K562 (cell line): ENCODE results near the gene TRIM71. TPM values are rescaled to one million over a fixed set of nuclear protein-coding genes. Genes with fewer than 3 reads are reported as not detected.

Source experiments
- ATAC-seq: fragments of 200-7000 bp; cut with Tn5 transposase; 3 replicates; pipeline ENCODE4 v1.9.1; 2020; ENCODE audit warnings: moderate library complexity
- BruUV-seq: library from RNA; stranded (reverse); fragments of 400-500 nt; replicated peaks from 2 replicates; lab custom pipeline; 2021; lab: Mats Ljungman, UMichigan
- CTCF ChIA-PET: fragments of 300-600 bp; formaldehyde crosslinking; extraction: SDS; loops from one replicate; lab custom pipeline; 2021; ENCODE audit warnings: low intra/inter-chr PET ratio; lab: Yijun Ruan, JAX
- POLR2A ChIA-PET: fragments of 300-600, 350-650 bp; sonication (Branson Sonifier 250); formaldehyde crosslinking; extraction: SDS; loops from one replicate; lab custom pipeline; 2021; ENCODE audit warnings: antibody characterized with exemption, inconsistent platforms; lab: Yijun Ruan, JAX
- DNase-seq, 4 experiments: peaks; one replicate each; pipeline versions ENCODE4 v3.0.0 to v3.0.0-alpha.2; 2011 to 2018; ENCODE audit warnings: low spot score in 3 of 4, mixed read lengths in 3 of 4; ENCODE audit errors: extremely low read depth in 1 of 4
- FAIRE-seq: peaks from 2 replicates; lab custom pipeline; 2011; peaks lifted over from hg19 to GRCh38; lab: Jason Lieb, UNC
- H2AFZ ChIP-seq: 2 replicates; pipeline ENCODE4 v1.6.0; 2011; ENCODE audit warnings: low read depth, low read length, control low read depth, inconsistent platforms
- H3K27ac ChIP-seq: fragments of 200-600 bp; 3 replicates; pipeline ENCODE4 v1.8.0; 2011; ENCODE audit warnings: low read depth, mild to moderate bottlenecking, control low read depth, inconsistent platforms, low read length, moderate library complexity, mixed read lengths; ENCODE audit errors: extremely low read depth
- H3K27me3 ChIP-seq, 2 experiments: fragments of 300-600 bp in 1 of 2; 2 replicates in 1 of 2; 3 replicates in 1 of 2; pipeline versions ENCODE4 v1.6.0 to v1.8.0; 2011; ENCODE audit warnings: inconsistent platforms in 2 of 2, low read length in 2 of 2, mild to moderate bottlenecking in 1 of 2, mixed read lengths in 1 of 2, moderate library complexity in 1 of 2; ENCODE audit not compliant: control insufficient read depth in 2 of 2, insufficient read depth in 2 of 2
- H3K36me3 ChIP-seq: fragments of 300-600 bp; 3 replicates; pipeline ENCODE4 v1.8.0; 2011; ENCODE audit warnings: mild to moderate bottlenecking, low read length, inconsistent platforms; ENCODE audit not compliant: control insufficient read depth, insufficient read depth
- H3K4me1 ChIP-seq, 2 experiments: fragments of 200-600 bp in 1 of 2; replicated peaks in 1 of 2; 2 replicates in 1 of 2; 3 replicates in 1 of 2; pipeline versions ENCODE4 v1.5.1 to v1.8.0; 2011; ENCODE audit warnings: inconsistent platforms in 2 of 2, low read length in 2 of 2, mild to moderate bottlenecking in 1 of 2, mixed read lengths in 1 of 2, moderate library complexity in 1 of 2; ENCODE audit not compliant: control insufficient read depth in 2 of 2, insufficient read depth in 2 of 2
- H3K4me2 ChIP-seq: 2 replicates; pipeline ENCODE4 v1.6.1; 2011; ENCODE audit warnings: low read length, control low read depth, inconsistent platforms, mixed read lengths; ENCODE audit not compliant: insufficient read depth
- H3K4me3 ChIP-seq: fragments of 200-600 bp; sonication (generic), shearing (Covaris generic); 2 replicates; pipeline ENCODE4 v1.5.1; 2016; ENCODE audit warnings: control low read depth, inconsistent platforms
- H3K79me2 ChIP-seq: fragments of 200-600 bp; 3 replicates; pipeline ENCODE4 v1.8.0; 2011; ENCODE audit warnings: low read length, inconsistent platforms; ENCODE audit not compliant: control insufficient read depth, insufficient read depth
- H3K9ac ChIP-seq, 2 experiments: 2 replicates each; pipeline versions ENCODE4 v1.6.0 to v1.6.1; 2011; ENCODE audit warnings: low read depth in 2 of 2, low read length in 2 of 2, control low read depth in 1 of 2, inconsistent platforms in 1 of 2, mild to moderate bottlenecking in 1 of 2, mixed read lengths in 1 of 2; ENCODE audit not compliant: insufficient read depth in 1 of 2
- H3K9me1 ChIP-seq: one replicate; pipeline ENCODE4 v1.6.0; 2011; ENCODE audit warnings: inconsistent platforms, mild to moderate bottlenecking, low read length, moderate library complexity; ENCODE audit not compliant: control insufficient read depth, insufficient read depth
- H3K9me3 ChIP-seq: replicated peaks from 2 replicates; pipeline ENCODE4 v1.5.1; 2011; ENCODE audit warnings: low read depth, low read length, inconsistent platforms; ENCODE audit not compliant: control insufficient read depth, insufficient read depth
- H4K20me1 ChIP-seq: replicated peaks from 2 replicates; pipeline ENCODE4 v1.6.1; 2011; ENCODE audit warnings: low read length, inconsistent platforms, mixed read lengths; ENCODE audit not compliant: control insufficient read depth, insufficient read depth
- BHLHE40 ChIP-seq: IDR thresholded peaks from 2 replicates; pipeline ENCODE4 v1.6.1; 2011; ENCODE audit warnings: low read length, improper control_type of control experiment
- RFX7 ChIP-seq: fragments of 250-450 bp; sonication (Bioruptor Pico); IDR thresholded peaks from 2 replicates; pipeline ENCODE4 v1.5.1; 2021; ENCODE audit warnings: mild to moderate bottlenecking
- SOX6 ChIP-seq: fragments of 450-650 bp; IDR thresholded peaks from 2 replicates; pipeline ENCODE4 v1.6.1; 2014; ENCODE audit warnings: mild to moderate bottlenecking
- ZNF277 ChIP-seq: fragments of 250-450 bp; sonication (Bioruptor Pico); IDR thresholded peaks from 2 replicates; pipeline ENCODE4 v1.8.0; 2022; ENCODE audit warnings: inconsistent platforms, mild to moderate bottlenecking, moderate library complexity, borderline replicate concordance
- ZNF561 ChIP-seq: fragments of 450-650 bp; formaldehyde crosslinking; conservative IDR thresholded peaks from 2 replicates; pipeline ENCODE4 v1.4.0; 2020; ENCODE audit warnings: mild to moderate bottlenecking, moderate library complexity
- WGBS: fragments of 100-300 bp; shearing (Covaris generic); methylation state at CpG from one replicate; pipeline ENCODE4 v1.1.6; 2016; ENCODE audit warnings: low coverage, mixed read lengths; ENCODE audit not compliant: insufficient coverage; ENCODE audit errors: missing lambda C conversion rate; 5-methylcytosine and 5-hydroxymethylcytosine counted together
- in situ Hi-C: fragments of 300-500 bp; cut with MboI; formaldehyde crosslinking; loops from 4 replicates; pipeline ENCODE4 v1.15.0; 2018; ENCODE audit warnings: inconsistent platforms, mixed read lengths
- intact Hi-C: fragments of 100-400 bp; cut with micrococcal nuclease; formaldehyde crosslinking; loops from 2 replicates; pipeline ENCODE4 v1.14.2; 2022
- polyA plus RNA-seq, 8 experiments: library from polyadenylated mRNA; depleted of rRNA in 4 of 8; stranded (reverse) in 5 of 8; unstranded in 3 of 8; fragments of >200 nt; fragmentation: Nextera tagmentation in 2 of 8; fragmentation: Illumina TruSeq in 1 of 8; extraction: Ambion mirVana in 2 of 8; extraction: Trizol in 1 of 8; gene quantifications; 2 replicates each; pipeline versions ENCODE4 v1.2.1 to v1.2.3, GENCODE V29; 2011 to 2014; ENCODE audit warnings: inconsistent platforms in 1 of 8, missing spikeins in 1 of 8
- total RNA-seq, 7 experiments: library from RNA; depleted of rRNA in 6 of 7; stranded (reverse); fragments of >200 nt in 6 of 7; fragmentation: Illumina TruSeq in 2 of 7; extraction: Trizol in 2 of 7; gene quantifications; 2 replicates each; pipeline versions ENCODE4 v1.2.1 to v1.2.3, GENCODE V29; 2011 to 2021; ENCODE audit warnings: low replicate concordance in 1 of 7
- TF ChIP-seq, protein P1 (sequence below): fragments of 250-450 bp; sonication (Bioruptor Pico); IDR thresholded peaks from 2 replicates; pipeline ENCODE4 v1.4.0; 2020
- TF ChIP-seq, protein P2 (sequence below): fragments of 450-650 bp; IDR thresholded peaks from 2 replicates; pipeline ENCODE4 v1.6.1; 2017; ENCODE audit warnings: mild to moderate bottlenecking, moderate library complexity

Gene TRIM71
- total and polyA plus RNA-seq, 9 of the 15 experiments (the other 6 are each of a cell fraction or from before 2014, with no cell fraction given) = 0.04 to 0.11 TPM; not detected in 7

DNA sequence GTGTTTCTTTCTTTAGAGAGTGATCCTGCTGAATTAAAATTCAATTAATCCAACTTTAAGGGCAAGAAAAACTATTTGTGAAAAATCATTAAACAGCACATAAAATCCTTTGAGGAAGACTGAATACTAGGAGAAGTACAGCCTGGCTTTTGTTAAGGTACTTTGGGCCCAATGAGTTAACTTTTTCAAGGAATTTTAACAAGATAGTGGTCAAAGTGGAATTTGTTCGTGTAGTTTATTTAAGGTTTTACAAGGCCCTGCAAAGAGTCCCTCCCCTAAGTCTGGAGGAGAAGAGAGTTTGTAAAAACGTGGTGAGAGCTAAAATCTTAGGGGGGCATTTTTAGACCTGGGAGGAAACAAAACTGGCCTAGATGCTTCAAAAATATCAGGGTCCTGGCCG lies 26.0 kb upstream of the TRIM71 start:
- 0 out of 2 replicates have a peak overlapping the region, but pooled peaks have one; percentile 4 for H2AFZ ChIP-seq
- no TSS peak for BruUV-seq
- ChIA-PET CTCF (interaction anchor here (0.5 kb wide), 1 partner anchor 333 kb away, joined by 3 read pairs; no protein-coding TSS in a partner anchor), POLR2A (interaction anchor here (1.6 to 1.7 kb wide), 2 partner anchors 9 to 11 kb away, joined by 7 to 10 read pairs; no protein-coding TSS in a partner anchor)
- no peaks in the 10 kb centered on the region; a peak in 3 of 5 replicates for H3K4me1 ChIP-seq
- ATAC-seq (no peak), FAIRE-seq (no peak), DNase-seq (no peak)
- no peaks in the 10 kb centered on the region for H3K79me2 ChIP-seq
- WGBS = 17% methylated on average over 3 of the region's 3 CpGs
- intact Hi-C loops (no loop called here), in situ Hi-C loops (no loop called here)
- peaks cover 25 to 45% of the 10 kb centered on the region in 2 experiments; a peak in 4 of 5 replicates for H3K27me3 ChIP-seq
- no peak overlapping the region for H3K27ac ChIP-seq
- H4K20me1 ChIP-seq = no peaks in the 10 kb centered on the region
- no peaks in the 10 kb centered on the region for H3K9me3 ChIP-seq
- no peak for TF ChIP-seq ZNF277 (CRISPR knock-in tag)
- TF ChIP-seq, protein P1, sequence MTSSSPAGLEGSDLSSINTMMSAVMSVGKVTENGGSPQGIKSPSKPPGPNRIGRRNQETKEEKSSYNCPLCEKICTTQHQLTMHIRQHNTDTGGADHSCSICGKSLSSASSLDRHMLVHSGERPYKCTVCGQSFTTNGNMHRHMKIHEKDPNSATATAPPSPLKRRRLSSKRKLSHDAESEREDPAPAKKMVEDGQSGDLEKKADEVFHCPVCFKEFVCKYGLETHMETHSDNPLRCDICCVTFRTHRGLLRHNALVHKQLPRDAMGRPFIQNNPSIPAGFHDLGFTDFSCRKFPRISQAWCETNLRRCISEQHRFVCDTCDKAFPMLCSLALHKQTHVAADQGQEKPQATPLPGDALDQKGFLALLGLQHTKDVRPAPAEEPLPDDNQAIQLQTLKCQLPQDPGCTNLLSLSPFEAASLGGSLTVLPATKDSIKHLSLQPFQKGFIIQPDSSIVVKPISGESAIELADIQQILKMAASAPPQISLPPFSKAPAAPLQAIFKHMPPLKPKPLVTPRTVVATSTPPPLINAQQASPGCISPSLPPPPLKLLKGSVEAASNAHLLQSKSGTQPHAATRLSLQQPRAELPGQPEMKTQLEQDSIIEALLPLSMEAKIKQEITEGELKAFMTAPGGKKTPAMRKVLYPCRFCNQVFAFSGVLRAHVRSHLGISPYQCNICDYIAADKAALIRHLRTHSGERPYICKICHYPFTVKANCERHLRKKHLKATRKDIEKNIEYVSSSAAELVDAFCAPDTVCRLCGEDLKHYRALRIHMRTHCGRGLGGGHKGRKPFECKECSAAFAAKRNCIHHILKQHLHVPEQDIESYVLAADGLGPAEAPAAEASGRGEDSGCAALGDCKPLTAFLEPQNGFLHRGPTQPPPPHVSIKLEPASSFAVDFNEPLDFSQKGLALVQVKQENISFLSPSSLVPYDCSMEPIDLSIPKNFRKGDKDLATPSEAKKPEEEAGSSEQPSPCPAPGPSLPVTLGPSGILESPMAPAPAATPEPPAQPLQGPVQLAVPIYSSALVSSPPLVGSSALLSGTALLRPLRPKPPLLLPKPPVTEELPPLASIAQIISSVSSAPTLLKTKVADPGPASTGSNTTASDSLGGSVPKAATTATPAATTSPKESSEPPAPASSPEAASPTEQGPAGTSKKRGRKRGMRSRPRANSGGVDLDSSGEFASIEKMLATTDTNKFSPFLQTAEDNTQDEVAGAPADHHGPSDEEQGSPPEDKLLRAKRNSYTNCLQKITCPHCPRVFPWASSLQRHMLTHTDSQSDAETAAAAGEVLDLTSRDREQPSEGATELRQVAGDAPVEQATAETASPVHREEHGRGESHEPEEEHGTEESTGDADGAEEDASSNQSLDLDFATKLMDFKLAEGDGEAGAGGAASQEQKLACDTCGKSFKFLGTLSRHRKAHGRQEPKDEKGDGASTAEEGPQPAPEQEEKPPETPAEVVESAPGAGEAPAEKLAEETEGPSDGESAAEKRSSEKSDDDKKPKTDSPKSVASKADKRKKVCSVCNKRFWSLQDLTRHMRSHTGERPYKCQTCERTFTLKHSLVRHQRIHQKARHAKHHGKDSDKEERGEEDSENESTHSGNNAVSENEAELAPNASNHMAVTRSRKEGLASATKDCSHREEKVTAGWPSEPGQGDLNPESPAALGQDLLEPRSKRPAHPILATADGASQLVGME (CRISPR knock-in tag) = no peak
- TF ChIP-seq, protein P2, sequence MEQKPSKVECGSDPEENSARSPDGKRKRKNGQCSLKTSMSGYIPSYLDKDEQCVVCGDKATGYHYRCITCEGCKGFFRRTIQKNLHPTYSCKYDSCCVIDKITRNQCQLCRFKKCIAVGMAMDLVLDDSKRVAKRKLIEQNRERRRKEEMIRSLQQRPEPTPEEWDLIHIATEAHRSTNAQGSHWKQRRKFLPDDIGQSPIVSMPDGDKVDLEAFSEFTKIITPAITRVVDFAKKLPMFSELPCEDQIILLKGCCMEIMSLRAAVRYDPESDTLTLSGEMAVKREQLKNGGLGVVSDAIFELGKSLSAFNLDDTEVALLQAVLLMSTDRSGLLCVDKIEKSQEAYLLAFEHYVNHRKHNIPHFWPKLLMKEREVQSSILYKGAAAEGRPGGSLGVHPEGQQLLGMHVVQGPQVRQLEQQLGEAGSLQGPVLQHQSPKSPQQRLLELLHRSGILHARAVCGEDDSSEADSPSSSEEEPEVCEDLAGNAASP = no peak
- no peak for TF ChIP-seq SOX6
- TF ChIP-seq BHLHE40 = no peak
- no peak for TF ChIP-seq RFX7
- TF ChIP-seq ZNF561 (CRISPR knock-in tag) = no peak
- no peak overlapping the region for H3K9ac ChIP-seq
- H3K4me2 ChIP-seq = no peak overlapping the region
- no peak overlapping the region for H3K4me3 ChIP-seq
- H3K9me1 ChIP-seq = no peaks in the 10 kb centered on the region
- no peaks in the 10 kb centered on the region for H3K36me3 ChIP-seq
